ENCODE data around the gene FAN1.

- TF ChIP-seq CTCF (conservative IDR thresholded peaks at IDR 0.05 in 1 of 2, IDR thresholded peaks at IDR 0.05 in 1 of 2; ENCODE audit: low read depth in 1 of 2, low read length in 2 of 2) (no peak), EZH2 (IDR thresholded peaks at IDR 0.05; ENCODE audit: low read length, missing control alignments) (no peak)
Measured at GRCh38 chr15:30990446-30991254, 86.9 kb downstream of the FAN1 start.

Data from fibroblast of lung (primary cell).